22Rv1 (cell line): ENCODE results near the gene PLCB1.
"Not testable (repeated sequence)": the region's sequence is repeated elsewhere in the genome, so short reads cannot be mapped to it uniquely, and the experiment has no call there.

ENCODE experiments used
- H3K27ac ChIP-seq: fragments of 450-650 bp; 2 replicates; pipeline ENCODE4 v1.5.1; 2017
- CTCF ChIP-seq: fragments of 450-650 bp; IDR thresholded peaks from 2 replicates; pipeline ENCODE4 v1.5.1; 2017; ENCODE audit warnings: mild to moderate bottlenecking
- ZFX ChIP-seq: fragments of 450-650 bp; IDR thresholded peaks from 2 replicates; pipeline ENCODE4 v1.6.1; 2017; ENCODE audit warnings: antibody characterized with exemption, borderline replicate concordance

The PLCB1 gene

DNA sequence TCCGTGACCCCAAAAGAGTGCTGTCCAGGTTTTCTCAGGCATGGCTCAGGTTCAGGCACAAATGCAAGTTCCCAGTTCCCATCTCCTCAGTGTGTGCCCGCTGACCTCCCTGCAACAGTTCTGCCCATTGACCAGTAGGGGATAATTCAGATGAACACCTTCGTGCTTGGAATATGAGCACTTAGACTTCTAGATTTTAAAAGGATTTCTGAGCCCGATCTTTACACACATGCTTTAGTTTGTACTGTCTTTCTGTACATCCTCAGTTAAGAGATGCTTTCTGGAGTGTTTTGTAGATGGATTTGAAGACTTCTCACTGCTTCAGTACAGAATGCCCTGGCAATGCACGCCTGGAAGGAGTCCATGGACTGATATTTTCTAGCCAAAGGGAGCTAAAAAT, 697.2 kb downstream of the PLCB1 start:
- TF ChIP-seq ZFX: no peak
- TF ChIP-seq CTCF: peak; percentile 18; the same call in 1 of the 2 replicates
- no peak overlapping the region for H3K27ac ChIP-seq

- not testable (repeated sequence) for H3K27ac ChIP-seq
These were observed 702.2 kb downstream of the PLCB1 start for GRCh38 chr20:8834294-8834693.

DNA sequence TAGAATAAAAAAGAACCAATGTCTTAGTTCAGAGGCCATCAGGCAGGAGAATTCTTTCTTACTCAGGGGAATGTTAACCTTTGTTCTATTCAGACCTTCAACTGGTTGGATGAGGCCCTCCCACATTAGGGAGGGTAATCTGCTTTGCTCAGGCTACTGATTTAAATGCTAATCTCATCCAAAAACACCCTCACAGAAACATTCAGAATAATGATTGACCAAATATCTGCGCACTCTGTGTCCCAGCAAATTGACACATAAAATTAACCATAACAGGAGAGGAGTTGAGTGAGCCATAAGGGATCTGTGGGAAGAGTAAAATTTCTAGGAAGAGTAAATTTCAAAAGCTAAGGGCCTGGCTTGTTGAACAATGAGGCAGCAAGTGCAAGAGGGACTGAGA, 702.8 kb downstream of the PLCB1 start:
- TF ChIP-seq ZFX: no peak
- TF ChIP-seq CTCF: no peak
- H3K27ac ChIP-seq: no peak overlapping the region

DNA sequence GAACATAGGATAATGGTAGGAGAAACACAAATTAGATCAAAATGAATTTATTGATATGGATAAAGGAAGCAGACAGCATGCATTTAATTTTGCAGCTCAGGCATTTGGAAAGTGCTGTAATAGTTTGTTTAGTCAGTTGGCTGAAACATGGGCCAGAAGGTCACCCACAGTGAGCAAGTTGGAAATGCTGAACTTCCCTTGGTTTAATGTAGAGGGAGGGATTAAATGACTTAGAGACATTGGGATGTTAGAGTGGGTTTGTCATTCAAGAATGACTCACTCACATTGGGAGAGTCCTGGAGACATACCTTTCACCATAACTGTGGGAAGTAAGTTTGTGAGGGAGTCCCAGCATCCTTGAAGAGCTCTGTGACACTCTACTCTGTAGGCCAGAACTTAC, 705.3 kb downstream of the PLCB1 start:
- no peak overlapping the region for H3K27ac ChIP-seq
- no peak for TF ChIP-seq ZFX
- TF ChIP-seq CTCF: no peak

DNA sequence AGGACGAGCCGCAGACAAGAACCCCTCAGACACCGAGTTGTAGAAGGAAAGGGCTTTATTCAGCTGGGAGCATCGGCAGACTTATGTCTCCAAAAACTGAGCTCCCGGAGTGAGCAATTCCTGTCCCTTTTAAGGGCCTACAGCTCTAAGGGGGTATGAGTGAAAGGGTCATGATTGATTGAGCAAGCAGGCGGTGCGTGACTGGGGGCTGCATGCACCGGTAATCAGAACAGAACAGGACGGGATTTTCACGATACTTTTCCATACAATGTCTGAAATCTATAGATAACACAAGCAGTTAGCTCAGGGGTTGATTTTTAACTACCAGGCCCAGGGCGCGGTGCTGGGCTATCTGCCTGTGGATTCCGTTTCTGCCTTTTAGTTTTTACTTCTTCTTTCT, 710.5 kb downstream of the PLCB1 start:
- H3K27ac ChIP-seq: no peak overlapping the region
- TF ChIP-seq ZFX (no peak), CTCF (no peak)

- TF ChIP-seq ZFX (no peak), CTCF (no peak)
- no peak overlapping the region for H3K27ac ChIP-seq
These were observed 712.1 kb downstream of the PLCB1 start for GRCh38 chr20:8844179-8844578.

DNA sequence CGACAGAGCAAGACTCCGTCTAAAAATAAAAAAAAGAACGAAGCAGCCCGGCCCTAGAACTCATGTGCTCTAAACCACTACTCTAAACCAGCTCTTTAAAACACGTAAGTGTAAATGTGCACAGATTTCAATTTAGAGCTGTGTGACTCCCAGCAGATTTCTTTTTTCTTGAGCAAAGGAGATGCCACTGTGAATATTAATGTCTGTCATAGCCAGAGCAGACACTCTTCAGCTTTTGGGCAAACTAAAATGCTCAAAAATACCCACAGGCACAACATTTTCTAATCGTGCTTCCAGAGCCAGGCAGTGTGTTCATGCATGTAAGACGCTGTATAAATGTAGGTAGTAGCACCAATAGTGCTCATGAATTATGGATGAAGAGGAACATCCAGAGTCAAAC, 717.9 kb downstream of the PLCB1 start:
- H3K27ac ChIP-seq: no peak overlapping the region
- TF ChIP-seq CTCF: no peak
- no peak for TF ChIP-seq ZFX

DNA sequence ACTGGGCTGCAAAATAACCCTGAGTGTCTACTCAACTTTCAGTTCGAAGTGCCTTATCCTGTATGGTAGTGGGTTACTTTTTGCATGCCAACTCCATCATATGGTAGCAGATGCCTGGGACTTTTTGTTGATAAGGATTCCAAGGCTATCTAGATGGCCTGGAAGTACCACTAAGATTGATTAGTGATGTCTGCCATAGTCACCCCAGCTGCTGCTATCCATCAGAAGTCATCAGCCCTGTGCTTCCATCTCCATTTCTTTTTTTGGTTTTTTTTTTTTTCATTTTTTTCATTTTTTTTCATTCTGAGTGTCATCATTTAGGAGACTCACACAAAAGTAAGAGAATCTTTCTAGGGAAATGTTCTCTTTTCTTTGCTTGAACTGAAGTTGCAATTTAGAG, 719.4 kb downstream of the PLCB1 start:
- no peak overlapping the region for H3K27ac ChIP-seq
- no peak for TF ChIP-seq ZFX
- no peak for TF ChIP-seq CTCF

DNA sequence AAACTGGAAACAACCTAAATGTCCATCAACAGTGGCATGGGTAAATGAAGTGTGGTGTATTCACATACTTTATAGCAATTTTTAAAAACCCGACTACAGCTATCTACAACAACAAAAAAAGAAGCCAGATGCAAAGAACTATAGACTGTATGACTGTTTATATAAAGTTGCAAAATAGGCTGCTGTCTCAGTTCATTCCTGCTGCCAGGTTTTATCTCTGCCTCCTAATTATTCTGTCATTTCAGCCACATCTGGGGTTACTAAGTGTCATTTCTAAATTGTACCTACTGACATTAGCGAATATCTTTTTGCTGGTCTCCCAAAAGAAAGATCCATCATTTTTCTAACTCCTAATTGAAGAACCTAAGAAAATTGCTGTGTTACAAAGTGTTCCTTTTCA, 719.9 kb downstream of the PLCB1 start:
- H3K27ac ChIP-seq: not testable (repeated sequence)

- H3K27ac ChIP-seq: not testable (repeated sequence)
These were observed 721.1 kb downstream of the PLCB1 start for GRCh38 chr20:8853211-8853610.
